ENCODE measurements around the gene PNPO. TPM values are rescaled to one million over a fixed set of nuclear protein-coding genes. Genes with fewer than 3 reads are reported as not detected.
A peak's percentile ranks its signal among the peaks of the same experiment; 100 is the strongest.

The PNPO gene
- polyA plus RNA-seq, 1 of the 3 experiments (the other 2 are of a cell fraction), result 26.1 TPM

GRCh38 chr17:47983492-47984223 lies 42.3 kb downstream of the PNPO start:
- Histone ChIP-seq H3F3A (replicated peaks; ENCODE audit: insufficient read depth) (no peaks in the 10 kb centered on the region), H3K27me3 (ENCODE audit: insufficient read depth) (no peaks in the 10 kb centered on the region), H4K20me1 (ENCODE audit: insufficient read depth) (no peaks in the 10 kb centered on the region), H3K9me3 (no peaks in the 10 kb centered on the region), H3K27ac (ENCODE audit: low read depth in 2 of 2, low read length in 1 of 2) (peak overlapping the region in 1 of 2 experiments; percentile 98; a peak in 2 of 4 replicates), H3K79me2 (ENCODE audit: insufficient read depth) (no peaks in the 10 kb centered on the region), H3K9me2 (no peaks in the 10 kb centered on the region), H3K4me2 (no peak overlapping the region), H3K9ac (no peak overlapping the region), H3K4me1 (ENCODE audit: control insufficient read depth in 1 of 2, insufficient read depth in 2 of 2, low read depth in 1 of 2, low read length in 1 of 2) (peaks cover 13 to 74% of the 10 kb centered on the region in 2 experiments), H3K4me3 (ENCODE audit: low read depth in 2 of 2, low read length in 1 of 2) (no peak overlapping the region), H3K36me3 (replicated peaks in 1 of 2; ENCODE audit: control insufficient read depth in 1 of 2, insufficient read depth in 2 of 2, low read length in 1 of 2) (peaks cover 33 to 48% of the 10 kb centered on the region in 2 experiments), H2AFZ (ENCODE audit: low read depth) (no peak overlapping the region)
- ChIA-PET CTCF (interaction anchor here (0.8 to 41.8 kb wide), 6 partner anchors 12 to 147 kb away, joined by 4 to 1752 read pairs (median 48); partner anchors contain the start of gene CDK5RAP3), POLR2A (interaction anchor here (1.0 to 7.4 kb wide), 8 partner anchors 11 to 31 kb away, joined by 3 to 189 read pairs (median 10); partner anchors contain the start of gene CDK5RAP3)
- 88% methylated on average over 11 of the region's 11 CpGs for WGBS (ENCODE audit: low lambda C conversion rate)
- TF ChIP-seq YY1 (IDR thresholded peaks at IDR 0.05; ENCODE audit: low read depth) (no peak), RCOR1 (IDR thresholded peaks at IDR 0.05; ENCODE audit: low read length) (no peak)
- DNase-seq, result no peak

GRCh38 chr17:47986520-47986919 lies 45.1 kb downstream of the PNPO start:
- H3K27me3 ChIP-seq (ENCODE audit: insufficient read depth), result no peaks in the 10 kb centered on the region
- H3K9ac ChIP-seq, result no peak overlapping the region
- TF ChIP-seq MAX (IDR thresholded peaks at IDR 0.05; ENCODE audit: low read depth) (no peak), NFIC (IDR thresholded peaks at IDR 0.05; ENCODE audit: borderline replicate concordance) (no peak), IRF3 (IDR thresholded peaks at IDR 0.05; ENCODE audit: low read depth, low read length) (no peak), EZH2phosphoT487 (IDR thresholded peaks at IDR 0.05; ENCODE audit: borderline replicate concordance, low read depth) (no peak), ZBTB33 (IDR thresholded peaks at IDR 0.05; ENCODE audit: borderline replicate concordance, low read depth) (no peak), FOXJ3 (CRISPR knock-in tag; IDR thresholded peaks at IDR 0.05) (no peak), ELF1 (IDR thresholded peaks at IDR 0.05) (no peak), FOSL2 (IDR thresholded peaks at IDR 0.05; ENCODE audit: borderline replicate concordance, low read depth) (no peak), TAF1 (IDR thresholded peaks at IDR 0.05; ENCODE audit: borderline replicate concordance, low read depth, low read length) (no peak), FOXM1 (IDR thresholded peaks at IDR 0.05; ENCODE audit: low read depth) (no peak), REST (IDR thresholded peaks at IDR 0.05; ENCODE audit: low read depth, low read length) (no peak), RCOR1 (IDR thresholded peaks at IDR 0.05; ENCODE audit: low read length) (no peak)
- H3K4me3 ChIP-seq (ENCODE audit: low read depth in 2 of 2, low read length in 1 of 2), result no peak overlapping the region
- POLR2A ChIA-PET, result interaction anchor here (0.9 to 2.7 kb wide), 7 partner anchors 10 to 63 kb away, joined by 3 to 38 read pairs (median 11); partner anchors contain the start of gene NFE2L1
- H2AFZ ChIP-seq (ENCODE audit: low read depth), result no peak overlapping the region
- H3K79me2 ChIP-seq (ENCODE audit: insufficient read depth), result no peaks in the 10 kb centered on the region
- no peaks in the 10 kb centered on the region for H4K20me1 ChIP-seq (ENCODE audit: insufficient read depth)
- H3F3A ChIP-seq (replicated peaks; ENCODE audit: insufficient read depth), result no peaks in the 10 kb centered on the region
- H3K9me3 ChIP-seq, result no peaks in the 10 kb centered on the region
- no peak for DNase-seq
- H3K36me3 ChIP-seq (replicated peaks in 1 of 2; ENCODE audit: control insufficient read depth in 1 of 2, insufficient read depth in 2 of 2, low read length in 1 of 2), result peaks cover 8 to 22% of the 10 kb centered on the region in 2 experiments
- WGBS (ENCODE audit: low lambda C conversion rate), result 89% methylated on average over 5 of the region's 5 CpGs
- H3K9me2 ChIP-seq, result no peaks in the 10 kb centered on the region
- H3K4me1 ChIP-seq (ENCODE audit: control insufficient read depth in 1 of 2, insufficient read depth in 2 of 2, low read depth in 1 of 2, low read length in 1 of 2), result peaks cover 13 to 61% of the 10 kb centered on the region in 2 experiments
- H3K4me2 ChIP-seq, result no peak overlapping the region
- peak overlapping the region in 1 of 2 experiments; percentile 92; a peak in 2 of 4 replicates for H3K27ac ChIP-seq (ENCODE audit: low read depth in 2 of 2, low read length in 1 of 2)
- CTCF ChIA-PET, result interaction anchor here (0.6 to 41.8 kb wide), 8 partner anchors 2 to 1801 kb away, joined by 3 to 1752 read pairs (median 51); partner anchors contain the start of gene CDK5RAP3
